ENCODE data around the gene GCC1.
"Not testable (repeated sequence)": the region's sequence is repeated elsewhere in the genome, so short reads cannot be mapped to it uniquely, and the experiment has no call there.

GCC1 gene

DNA sequence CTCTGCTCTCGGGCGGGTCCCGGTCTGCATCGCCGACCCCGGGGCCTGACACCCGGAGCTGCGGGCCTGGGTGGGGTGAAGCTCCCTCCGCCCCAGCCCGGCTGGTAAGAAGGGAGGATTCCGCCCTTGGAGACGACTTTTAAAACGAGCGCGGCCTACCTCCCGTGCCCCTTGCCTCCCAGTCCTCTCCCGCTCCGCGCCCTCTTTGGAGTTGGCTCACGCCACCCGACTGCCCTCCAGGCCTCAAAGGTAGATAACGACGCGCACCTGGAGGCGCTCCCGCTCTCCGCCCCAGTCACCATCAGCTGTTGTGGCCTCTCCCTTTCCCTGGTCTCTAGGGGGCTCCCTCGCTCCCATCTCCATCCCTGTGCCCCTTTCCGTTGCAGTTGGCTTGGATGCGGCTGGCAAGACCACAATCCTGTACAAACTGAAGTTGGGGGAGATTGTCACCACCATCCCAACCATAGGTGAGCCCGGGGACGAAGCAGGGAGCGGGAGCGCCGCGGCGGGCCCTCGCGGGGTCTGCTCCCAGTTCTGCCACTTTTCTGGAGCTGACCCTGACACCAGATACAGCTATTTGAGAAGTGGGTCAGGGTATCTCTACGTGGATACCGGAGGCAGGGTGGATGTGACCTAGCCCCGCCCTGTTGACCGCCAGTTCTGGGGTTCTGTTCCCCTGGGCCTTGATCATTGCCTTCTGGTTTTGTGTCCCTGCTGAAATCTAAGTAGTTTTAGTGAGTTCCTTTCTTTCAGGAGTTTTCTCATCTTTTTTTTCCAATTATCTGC, 3.5 kb upstream of the GCC1 start:
- DNase-seq: no peak

DNA sequence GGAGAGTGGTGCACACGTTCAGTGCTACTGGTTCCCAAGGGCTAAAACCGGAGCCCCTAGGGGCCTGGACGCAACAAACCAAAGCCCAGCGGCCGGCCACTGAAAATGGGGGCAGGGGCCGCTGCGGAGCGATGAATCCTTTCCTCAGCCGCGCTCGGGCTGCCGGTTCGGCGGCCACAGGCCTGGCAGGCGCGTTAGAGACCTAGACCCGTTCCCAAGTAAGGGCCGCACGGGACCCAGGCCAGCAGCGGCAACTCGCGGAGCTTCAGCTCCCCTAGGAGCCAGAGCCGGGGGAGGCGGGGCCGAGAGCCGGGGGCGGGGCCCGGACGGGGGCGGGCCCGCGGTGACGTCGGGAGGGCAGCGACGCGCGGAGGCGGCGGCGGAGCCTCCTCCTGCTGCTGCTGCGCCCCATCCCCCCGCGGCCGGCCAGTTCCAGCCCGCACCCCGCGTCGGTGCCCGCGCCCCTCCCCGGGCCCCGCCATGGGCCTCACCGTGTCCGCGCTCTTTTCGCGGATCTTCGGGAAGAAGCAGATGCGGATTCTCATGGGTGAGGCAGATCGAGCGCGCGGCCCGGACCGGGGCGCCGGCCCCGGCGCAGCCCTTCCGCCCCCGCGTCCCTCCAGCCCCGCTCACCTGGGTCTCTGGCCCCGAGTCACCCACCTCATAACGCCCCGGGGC, 2.8 kb upstream of the GCC1 start, which contains the start of gene ARF5:
TSS of gene ARF5 (plus strand) at position 393 of the 678 bp plus-strand sequence. CDS start at position 481, 88 bp downstream.
- peak; percentile 52 for DNase-seq

DNA sequence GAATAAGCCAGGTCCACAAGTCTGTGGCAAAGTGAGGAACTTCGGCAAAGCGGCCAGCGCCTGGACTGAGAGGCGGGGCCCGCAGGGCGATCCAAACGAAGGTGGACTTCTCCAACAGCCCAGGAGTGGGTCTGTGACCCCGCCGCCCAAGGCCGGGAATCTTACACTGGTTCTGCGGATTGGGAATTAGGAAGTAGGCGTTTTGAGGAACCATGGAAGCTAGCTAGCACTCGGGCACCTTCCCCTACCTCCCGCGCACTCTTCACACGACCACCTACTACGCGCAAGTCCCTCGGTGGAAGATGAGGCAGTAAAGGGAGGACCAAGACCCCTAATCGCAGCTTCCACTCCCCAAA, 2.2 kb upstream of the GCC1 start:
- DNase-seq: no peak

DNA sequence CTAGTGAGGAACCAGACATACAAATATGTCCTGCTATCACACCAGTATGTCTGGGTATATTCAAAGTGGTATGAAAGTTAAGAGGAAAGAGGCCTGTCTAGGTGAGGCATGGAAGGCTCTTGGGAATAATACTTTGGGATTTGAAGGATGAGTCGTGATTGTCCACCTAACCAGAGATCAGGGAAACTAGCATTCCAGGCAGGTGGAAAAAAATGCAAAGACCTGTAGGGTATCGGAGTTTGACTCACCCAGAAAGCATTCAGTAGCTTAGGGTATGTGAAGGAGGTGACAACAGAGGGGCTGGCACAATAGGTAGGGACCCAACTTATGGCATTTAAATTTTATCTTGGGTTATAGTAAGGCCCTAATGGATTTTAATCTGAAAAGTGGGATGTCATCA, 950 bp upstream of the GCC1 start:
- no peak for DNase-seq

DNA sequence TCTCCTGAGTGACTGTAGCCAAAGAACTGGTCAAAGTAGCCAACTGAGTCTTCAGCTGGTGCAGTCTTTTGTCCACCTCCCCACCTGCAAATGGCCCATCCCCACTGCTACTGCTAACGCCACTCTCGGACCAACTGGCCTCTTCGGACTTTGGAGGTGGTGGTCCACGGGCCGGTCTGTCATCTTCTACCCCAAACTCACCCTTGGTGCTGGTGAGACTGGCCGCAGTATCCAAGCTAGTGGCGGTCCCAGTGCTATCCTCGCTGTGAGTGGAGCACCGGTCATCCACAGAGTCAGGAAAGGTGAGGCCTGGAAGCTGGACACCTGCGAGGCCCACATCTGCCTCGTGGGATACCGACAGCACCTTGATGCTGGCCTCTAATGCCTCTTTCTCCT, 750 bp downstream of the GCC1 start:
- DNase-seq: no peak

DNA sequence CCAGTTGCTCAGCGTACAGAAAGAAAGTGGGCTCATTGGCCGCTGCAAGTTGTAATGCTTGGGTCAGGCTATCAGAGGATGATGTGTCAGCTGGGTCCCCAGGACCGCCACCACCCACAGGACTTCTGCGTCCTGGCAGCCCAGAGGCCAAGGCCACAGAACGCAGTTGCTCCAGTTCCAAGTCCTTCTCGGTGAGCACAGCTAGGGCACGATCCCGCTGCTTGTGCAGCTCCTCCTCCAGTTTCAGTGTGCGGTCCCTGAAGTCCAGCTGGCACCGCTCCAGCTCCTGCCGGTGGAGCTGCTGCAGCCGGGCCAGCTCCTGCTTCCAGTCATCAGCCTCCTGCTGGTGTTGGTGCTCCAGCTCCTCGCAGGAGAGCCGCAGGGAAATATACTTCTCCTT, 3.0 kb downstream of the GCC1 start:
- DNase-seq: no peak

DNA sequence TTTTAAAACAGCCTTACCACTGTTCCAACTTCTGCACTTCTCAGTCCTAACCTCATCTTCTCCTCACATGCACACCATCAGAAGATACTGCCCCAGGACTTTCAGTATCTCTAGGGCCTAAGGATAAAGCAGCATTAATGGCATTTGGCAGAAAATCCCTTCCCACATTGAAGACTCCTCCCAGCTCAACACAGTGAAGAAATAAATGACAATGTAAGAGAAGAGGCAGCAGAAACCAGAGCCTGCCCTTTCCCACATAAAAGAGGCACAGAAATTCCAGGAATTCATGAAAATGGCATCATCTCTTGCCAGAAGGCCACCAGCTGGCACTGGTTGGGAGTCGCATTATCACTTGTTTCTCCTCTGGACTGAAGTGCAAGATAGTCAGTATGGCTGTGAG, 3.7 kb downstream of the GCC1 start:
- no peak for DNase-seq

DNA sequence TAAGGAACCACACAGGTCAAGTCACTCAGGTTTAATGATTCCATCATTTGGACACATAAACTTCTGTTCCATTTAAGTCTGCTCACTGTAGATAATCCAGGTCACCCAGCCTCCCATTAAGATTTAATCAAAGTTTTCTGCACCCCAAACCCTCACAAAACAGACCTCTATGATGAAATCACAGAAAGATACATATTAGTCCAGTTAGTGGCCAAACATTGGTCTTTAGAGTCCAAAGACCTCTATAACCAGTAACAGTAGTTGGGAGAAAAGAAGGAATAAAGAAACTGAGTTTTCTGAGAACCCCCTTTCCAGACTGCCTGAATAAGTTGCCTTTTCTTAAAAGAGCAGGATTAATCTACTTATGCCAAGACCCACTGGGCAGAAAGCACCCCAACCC, 4.8 kb downstream of the GCC1 start:
- no peak for DNase-seq

DNA sequence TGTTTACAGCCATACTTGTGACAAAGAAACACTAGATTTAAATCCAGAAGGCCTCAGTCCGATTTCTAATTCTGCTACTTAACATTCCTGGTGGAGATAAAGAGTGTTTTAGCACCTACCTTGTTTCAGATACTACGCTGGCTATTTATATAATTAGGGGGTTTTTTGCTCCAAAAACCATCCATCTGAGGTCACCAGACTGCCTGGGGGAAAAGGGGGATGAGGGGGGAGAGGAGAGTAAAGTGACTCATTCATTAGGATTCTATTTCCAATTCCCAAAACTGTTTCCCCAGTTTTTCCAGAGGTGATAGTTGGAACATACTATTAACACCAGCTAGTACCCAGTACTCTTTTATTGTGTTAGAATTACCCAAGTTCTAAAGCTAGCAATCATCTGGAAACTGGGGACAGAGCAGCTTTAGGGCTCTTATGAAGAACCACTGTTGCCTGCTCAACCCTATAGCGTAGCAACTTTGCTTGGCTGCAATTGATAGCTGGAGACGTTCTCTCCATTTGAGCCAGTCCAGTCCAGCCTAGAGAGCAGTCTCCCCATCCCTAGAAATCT, 6.6 kb downstream of the GCC1 start:
- DNase-seq: no peak

DNA sequence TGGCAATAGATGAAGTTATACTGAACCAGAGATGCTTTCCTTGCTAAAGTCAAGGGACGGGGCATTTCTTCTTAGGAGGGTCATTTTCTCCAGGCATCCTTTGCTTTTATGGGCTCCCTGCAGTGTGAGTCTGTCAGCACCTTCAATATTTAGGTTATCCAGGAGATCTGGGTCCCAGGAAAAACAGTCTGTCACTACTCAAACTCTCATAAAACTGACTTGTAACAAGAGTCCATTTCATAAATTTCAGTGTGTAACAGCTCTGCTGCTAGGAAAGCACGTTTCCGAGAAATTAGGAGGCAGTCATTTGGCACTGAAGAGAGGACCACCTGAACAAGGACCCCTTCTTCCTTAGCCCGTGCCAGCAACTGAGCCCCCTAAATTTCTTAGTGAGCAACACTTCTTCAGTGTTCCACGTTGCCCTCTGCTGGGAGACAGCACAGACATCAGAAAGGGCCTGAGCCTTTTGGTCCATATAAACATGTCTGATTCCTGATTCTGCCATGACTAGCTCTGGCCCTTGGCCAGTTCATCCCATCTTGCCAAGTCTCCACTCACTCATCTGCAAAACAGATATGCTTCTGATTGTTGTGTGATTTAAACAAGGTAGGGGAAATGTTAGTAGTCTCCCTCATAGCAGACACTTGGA, 7.2 kb downstream of the GCC1 start:
- no peak for DNase-seq

DNA sequence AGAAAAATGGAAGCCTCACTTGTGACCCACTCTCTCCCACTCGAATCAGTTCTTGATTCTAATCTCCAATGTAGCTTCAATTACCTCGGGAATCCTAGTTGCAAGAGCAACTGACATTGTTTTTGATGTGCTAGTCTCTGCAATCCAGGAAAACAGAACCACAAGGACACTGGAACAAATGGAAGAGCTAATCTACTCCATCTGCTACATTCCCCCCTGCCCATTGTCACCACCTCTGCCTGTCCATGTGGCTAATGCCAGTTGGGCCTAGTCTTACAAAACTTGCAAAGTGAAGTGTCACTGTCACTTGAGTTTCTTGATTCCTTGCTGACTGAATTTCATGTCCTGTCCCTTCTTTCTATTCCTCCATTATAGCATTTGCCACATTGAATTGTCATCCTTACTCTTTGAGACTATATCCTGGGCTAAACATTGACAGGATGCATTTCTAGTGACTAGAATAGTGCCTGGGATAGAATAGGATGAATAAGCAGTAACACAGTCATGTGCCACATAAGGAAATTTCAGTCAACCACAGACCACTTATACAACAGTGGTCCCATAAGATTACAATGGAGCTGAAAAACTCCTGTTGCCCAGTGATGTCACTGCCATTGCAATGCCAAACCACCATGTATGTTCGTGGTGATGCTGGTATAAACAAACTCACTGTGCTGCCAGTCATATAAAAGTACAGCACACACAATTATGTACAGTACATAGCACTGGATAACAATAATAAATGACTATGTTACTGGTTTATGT, 13.5 kb downstream of the GCC1 start:
- no peak for DNase-seq

DNA sequence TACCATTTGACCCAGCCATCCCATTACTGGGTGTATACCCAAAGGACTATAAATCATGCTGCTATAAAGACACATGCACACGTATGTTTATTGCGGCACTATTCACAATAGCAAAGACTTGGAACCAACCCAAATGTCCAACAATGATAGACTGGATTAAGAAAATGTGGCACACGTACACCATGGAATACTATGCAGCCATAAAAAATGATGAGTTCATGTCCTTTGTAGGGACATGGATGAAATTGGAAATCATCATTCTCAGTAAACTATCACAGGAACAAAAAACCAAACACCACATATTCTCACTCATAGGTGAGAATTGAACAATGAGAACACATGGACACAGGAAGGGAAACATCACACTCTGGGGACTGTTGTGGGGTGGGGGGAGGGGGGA, 17.4 kb downstream of the GCC1 start:
- not testable (repeated sequence) for DNase-seq

DNA sequence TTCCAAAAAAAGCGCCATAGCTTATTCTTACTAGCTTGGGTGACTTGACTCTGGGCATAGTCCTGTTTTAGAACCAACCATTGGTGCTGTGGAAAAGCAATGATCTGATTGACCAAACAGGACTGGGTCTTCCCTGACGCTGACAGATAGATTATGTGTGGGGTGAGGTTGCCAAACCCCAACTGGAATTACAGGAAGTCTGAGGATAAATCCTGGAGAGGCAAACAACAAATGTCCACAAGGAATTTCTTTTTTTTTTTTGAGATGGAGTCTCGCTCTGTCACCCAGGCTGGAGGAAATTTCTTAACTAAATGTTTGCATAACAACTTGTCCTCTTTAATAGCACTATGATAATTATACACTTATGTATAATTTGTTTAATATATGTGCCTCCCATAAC, 19.2 kb downstream of the GCC1 start:
- no peak for DNase-seq

DNA sequence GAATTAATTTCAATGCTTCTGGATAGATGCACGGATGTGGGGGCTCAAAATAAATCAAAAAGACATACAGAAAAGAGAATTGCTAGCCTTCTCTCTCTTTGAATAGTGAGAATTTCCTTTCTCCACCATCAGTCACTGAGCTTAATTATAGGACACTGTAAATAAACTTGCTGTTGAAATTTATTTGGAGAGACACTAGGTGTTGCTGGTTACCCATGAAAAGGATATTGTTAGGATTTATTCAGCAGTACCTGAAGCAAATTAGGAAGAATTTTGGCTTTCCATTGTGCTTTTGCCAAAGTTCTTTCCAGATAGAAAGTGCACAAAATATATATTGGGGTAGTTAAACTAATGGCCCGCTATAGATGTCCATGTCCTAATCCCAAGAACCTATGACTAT, 27.6 kb downstream of the GCC1 start:
- DNase-seq: no peak

DNA sequence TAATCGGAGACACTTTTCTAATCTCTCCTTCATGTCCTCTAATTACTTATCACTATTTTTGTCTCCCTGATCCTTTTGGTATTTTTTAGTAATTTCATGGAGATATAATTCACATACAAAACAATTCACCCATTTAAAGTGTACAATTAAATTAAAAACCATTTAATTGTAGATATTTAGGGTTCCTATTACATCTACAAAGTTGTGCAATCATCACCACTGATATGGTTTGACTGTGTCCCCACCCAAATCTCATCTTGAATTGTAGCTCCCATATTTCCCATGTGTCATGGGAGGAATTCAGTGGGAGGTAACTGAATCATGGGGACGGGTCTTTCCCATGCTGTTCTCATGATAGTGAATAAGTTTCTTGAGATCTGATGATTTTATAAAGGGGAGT, 29.0 kb downstream of the GCC1 start:
- no peak for DNase-seq

DNA sequence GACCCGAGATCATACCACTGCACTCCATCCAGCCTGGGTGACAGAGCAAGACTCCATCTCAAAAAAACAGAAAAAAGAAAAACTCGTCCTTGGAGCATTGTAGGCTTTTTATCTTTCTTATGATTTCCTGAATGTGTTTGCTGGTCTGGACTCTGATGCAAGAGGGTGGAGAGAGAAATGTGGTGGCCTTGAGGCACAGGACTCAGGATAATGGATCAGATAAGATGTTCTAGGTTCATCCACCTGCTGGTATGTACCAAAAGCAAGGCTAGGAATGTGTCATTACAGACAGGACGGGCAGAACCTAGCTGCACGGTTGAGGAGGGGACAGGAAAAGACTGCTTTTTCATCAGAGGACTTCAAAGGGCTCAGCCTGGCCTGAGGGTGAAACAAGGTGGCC, 33.5 kb downstream of the GCC1 start:
- DNase-seq: no peak

DNA sequence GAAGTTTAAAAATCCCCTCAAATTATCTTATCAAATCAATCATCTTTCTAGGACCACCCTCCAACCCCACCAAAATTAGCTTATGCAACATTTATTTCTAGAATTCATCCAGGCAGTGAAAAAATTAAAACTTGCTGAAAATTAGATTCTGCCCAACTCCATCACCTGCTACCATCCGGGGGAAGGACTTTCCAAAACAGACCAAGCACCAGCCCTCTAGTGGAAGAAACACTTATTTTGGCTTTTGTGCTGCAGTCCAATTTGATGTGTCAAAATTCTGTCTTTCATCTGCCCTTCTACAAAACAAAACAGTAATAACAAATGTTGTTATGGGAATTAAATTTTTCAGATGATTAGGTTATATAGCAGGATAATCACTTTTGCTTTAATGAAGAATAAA, 35.1 kb downstream of the GCC1 start:
- DNase-seq: no peak

DNA sequence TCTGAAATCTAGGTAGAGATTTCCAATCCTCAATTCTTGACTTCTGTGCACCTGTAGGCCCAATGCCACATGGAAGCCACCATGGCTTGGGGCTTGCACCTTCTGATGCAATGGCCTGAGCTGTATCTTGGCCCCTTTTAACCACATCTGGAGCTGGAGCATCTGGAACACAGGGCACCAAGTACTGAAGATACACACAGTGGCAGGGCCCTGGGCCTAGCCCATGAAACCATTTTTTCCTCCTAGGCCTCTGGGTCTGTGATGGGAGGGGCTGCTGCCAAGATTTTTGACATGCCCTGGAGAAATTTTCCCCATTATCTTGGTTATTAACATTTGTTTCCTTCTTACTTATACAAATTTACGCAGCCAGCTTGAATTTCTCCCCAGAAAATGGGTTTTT, 39.1 kb downstream of the GCC1 start:
- no peak for DNase-seq

DNA sequence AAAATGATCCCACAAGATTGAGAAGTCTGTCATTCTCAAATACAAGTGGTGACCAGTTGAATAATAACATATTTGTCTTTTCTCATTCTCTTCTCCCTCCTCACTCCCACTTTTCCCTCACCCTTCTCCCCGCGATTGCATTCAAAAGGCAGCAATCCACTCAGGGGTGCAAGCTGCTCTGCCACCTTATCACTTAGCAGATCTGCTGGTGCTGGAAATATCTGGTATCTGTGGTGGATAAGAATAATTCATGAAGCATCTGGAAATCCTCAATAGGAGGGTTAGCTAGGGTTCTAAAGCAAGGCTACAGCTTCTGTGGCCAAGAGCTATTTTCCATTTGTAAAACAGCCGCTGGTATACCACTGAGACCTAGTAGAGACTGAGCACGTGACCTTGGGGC, 43.8 kb downstream of the GCC1 start:
- no peak for DNase-seq

DNA sequence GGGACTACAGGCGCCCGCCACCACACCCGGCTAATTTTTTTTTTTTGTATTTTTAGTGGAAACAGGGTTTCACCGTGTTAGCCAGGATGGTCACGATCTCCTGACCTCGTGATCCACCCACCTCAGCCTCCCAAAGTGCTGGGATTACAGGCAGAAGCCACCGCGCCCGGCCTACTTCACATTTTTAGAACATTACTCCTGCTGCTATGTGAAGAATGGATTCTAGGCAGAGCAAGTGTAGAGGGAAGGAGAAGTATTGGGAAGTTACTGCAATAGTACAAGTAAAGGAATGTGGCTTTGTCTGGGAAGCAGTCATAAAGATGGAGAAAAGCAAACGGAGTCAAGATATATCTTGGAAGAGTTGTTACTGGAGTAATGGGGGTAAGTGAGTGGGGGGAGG, 44.9 kb downstream of the GCC1 start:
- not testable (repeated sequence) for DNase-seq

DNA sequence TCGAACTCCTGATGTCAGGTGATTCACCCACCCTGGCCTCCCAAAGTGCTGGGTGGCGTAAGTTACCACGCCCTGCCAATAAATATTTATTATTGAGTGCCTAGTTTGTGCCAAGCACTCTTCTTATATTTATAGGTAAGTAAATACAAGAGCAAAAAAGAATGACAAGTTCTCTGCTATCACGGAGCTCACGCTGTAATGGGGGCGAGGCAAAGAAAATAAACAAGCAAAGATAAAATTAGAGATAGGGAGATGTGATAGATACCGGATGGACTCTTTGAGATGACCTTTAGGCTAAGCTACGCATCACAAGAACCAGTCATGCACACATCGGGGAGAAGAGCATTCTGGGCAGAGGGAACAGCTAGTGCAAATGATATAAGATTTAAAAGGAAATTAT, 46.3 kb downstream of the GCC1 start:
- no peak for DNase-seq

DNA sequence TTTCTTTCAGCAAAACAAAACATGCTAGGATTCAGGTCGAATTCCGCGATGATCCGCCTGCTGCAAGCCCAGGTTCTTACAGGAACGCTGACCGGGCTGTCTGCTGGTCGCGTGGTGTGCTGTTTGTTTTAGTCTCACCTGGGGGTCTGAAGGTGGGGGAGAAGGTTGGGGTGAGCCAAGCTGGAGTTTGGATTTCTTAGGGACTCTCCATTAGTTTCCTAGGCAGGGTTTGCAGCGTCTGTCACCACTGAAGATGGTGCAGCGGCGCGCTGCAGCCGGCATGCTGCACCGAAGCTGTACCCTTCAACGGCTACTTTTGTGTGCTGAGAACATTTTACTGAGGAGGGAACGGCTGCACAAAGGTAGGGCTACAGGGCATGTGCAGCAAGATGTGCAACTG, 48.7 kb downstream of the GCC1 start:
- DNase-seq: no peak

DNA sequence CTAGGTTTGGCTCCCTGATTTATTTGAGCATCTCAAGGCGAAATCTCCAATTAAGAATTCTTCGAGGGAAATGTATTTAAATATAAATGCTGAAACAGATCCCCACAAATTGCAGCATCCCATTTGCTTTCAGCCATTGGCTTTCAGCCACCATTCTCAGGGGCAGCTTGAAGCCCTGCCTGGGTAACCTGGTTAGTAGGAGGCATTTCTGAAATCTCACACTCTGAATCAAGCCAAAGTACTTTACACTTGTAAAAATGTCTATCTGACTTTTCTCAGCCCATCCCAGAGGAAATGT, 49.1 kb downstream of the GCC1 start:
- DNase-seq: no peak

Measured in SHP77 treated with DMSO at 0.1 percent for 48 hours (cell line).